HG03103 (cell line): ENCODE data around the gene SLC30A1.

Experiments used
- ATAC-seq: cut with Tn5 transposase; IDR thresholded peaks from one replicate; pipeline ENCODE4 v1.9.1; 2021; ENCODE audit warnings: low read depth; ENCODE audit not compliant: unreplicated experiment

SLC30A1 gene

GRCh38 chr1:211609120-211610024 lies 30.4 kb upstream of the SLC30A1 start:
- no peak for ATAC-seq

- ATAC-seq: no peak
These were observed 29.0 kb upstream of the SLC30A1 start for GRCh38 chr1:211607754-211608473.

DNA sequence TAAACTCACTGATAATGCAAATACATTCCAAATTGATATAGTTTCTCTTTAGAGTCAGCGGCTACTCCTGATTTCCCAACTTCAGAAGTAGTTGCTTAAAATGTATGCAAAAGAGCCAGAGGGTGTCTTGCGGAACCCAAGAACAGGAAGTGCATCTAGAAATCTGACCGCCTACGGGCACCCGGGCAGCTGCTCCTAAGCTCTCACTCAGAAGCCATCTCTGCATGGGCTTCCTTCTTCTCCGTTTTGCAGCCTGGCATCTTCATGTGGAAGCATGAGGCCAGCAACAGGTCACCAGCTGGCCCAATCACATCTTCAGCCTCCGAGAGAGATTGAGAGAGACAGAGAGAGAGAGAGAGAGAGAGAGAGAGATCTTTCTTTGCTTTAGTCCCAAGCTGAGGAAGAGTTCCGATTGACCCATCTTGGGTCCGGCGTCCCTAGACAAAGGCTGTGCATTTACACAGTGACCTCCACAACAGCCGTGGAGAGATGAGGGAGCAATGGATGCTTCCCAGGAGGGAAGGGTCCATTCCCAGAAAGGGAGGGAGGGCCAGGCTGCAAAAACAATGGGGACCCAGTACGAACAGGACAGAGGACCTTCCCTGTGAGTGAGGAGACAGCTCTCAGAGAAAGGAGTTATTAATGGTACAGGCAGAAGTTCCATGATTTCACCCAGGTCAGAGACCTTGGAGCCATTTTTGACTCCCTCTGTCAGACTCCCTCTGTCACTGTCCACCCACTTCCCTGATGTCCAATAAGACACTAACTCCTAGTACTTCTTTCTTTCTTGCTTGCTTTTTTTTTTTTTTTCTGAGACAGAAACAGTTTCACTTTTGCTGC lies 28.2 kb upstream of the SLC30A1 start:
- peak; percentile 67 for ATAC-seq

GRCh38 chr1:211606332-211606913 lies 27.5 kb upstream of the SLC30A1 start:
- ATAC-seq: peak; percentile 78

GRCh38 chr1:211605603-211606331 lies 26.8 kb upstream of the SLC30A1 start:
- ATAC-seq: no peak

DNA sequence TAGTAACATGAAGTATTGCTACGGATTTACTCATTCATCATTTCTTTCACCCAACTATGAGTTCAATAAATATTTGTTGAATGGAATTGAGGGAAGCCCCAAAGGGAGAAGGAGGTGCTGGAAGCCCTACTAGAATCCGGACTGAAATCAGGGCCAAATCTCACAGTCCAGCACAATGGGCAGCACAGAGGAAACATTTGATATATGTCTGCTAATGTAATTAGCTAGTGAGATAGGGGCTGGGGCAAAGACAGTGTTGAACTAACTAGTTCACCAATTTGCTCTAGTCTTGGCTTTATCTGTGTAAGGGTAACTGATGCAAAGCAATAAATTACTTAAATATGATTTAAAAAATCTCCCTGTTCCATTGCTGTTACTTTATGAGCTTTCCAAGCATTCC lies 26.1 kb upstream of the SLC30A1 start:
- ATAC-seq: no peak

DNA sequence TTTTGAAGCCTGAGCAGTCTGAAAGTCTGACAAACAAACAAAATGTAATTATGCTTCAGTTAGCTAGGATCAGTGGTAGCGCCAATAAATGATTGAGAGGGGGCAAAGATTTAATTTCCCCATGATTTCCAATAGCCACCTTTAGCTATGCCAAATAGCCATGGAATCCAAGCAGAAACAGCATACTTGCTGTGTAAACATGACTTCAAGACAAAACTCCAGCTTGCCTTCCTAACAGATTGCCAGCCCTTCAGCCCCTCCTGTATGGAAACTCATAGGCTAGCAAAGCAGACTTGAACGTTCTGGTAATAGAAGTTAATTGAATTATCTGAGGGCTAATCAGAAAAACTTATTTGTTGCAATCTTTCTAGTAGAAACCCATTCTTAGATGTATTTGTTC lies 25.6 kb upstream of the SLC30A1 start:
- ATAC-seq: no peak

- no peak for ATAC-seq
These were observed 24.8 kb upstream of the SLC30A1 start for GRCh38 chr1:211603713-211604112.

- no peak for ATAC-seq
These were observed 24.3 kb upstream of the SLC30A1 start for GRCh38 chr1:211603191-211603701.

DNA sequence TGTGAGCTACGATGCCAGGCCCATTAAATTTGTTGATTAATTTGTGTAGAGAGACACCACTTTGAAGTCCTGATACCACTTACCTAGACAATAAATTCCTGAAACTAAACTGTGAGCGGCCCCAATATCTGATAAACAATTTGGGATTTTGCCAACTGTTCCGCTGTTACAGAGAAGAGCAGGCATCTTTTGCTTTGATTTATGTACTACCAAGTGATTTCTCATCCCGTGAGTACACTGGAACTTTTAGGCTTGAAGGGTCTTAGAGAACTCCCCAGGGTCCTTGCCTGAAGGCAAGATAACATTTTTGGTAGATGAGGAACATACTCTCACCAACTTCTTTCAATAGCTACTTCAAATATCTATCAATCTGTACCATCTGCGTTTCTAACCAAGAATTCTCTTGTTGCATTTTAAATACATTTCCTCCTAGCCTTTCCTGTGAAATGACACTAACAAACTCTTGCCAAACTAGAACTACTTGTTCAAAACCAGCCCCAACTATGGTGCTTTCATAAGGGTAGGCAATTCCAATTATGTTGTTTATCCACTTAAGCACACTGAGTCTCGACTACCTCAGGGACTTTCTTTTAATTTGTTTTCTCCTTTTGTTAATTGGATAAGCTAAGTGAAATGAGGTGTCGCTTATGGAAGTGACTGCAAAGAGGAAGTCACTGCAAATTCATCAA lies 23.2 kb upstream of the SLC30A1 start:
- ATAC-seq: no peak

DNA sequence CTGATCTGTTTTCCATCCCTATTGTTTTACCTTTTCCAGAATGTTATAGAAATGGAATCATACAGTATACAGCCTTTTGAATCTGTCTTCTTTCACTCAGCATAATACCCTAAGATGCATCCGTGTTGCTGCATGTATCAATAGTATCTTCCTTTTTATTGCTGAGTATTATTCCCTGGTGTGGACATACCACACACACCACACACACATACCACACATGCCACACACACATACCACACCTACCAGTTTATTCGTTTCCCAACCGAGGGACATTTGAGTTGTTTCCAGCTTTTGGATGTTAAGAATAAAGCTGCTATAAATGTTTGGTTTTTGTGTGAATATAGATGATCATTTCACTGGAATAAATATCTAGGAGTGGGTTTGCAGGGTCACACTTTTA lies 22.2 kb upstream of the SLC30A1 start:
- no peak for ATAC-seq

DNA sequence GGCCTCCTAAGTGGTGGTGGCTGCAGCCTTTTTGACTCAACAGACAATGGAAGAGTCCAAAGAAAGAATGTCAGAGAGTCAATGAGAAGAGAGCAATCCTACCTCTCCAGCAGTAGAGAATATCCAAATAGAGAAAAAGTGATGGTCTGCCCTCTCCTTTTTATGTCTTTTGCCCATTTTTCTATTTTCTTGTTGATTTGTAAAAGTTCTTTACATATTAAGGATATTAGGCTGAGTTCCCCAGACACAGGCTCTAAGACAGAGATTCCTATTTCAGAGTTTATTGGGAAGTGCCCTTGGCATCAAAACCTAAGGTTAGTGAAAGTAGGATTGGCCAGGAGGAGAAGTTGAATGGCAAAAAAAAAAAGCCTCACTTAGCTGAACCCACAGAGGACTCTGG lies 20.3 kb upstream of the SLC30A1 start:
- ATAC-seq: no peak

DNA sequence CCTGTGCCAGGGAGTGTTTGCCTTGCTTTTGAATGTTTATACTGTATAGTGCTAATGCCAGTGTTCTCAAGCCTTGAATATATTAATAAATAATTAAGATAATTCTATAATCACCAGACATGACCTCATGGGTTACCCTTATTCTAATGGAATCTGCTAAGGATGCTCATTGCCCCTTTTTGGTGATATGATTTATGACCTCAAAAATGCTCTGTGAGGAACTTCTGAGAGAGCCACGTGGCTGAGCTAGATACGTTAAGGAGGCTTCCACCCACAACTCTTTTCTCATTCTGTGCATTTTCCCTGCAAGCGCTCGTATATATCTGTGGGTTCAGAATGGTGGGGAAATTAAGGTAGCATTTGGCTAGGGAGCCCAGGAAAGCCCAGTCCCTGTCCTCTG lies 19.6 kb upstream of the SLC30A1 start:
- no peak for ATAC-seq

- ATAC-seq: no peak
These were observed 17.6 kb upstream of the SLC30A1 start for GRCh38 chr1:211596418-211597181.

GRCh38 chr1:211595419-211595818 lies 16.5 kb upstream of the SLC30A1 start:
- ATAC-seq: no peak

DNA sequence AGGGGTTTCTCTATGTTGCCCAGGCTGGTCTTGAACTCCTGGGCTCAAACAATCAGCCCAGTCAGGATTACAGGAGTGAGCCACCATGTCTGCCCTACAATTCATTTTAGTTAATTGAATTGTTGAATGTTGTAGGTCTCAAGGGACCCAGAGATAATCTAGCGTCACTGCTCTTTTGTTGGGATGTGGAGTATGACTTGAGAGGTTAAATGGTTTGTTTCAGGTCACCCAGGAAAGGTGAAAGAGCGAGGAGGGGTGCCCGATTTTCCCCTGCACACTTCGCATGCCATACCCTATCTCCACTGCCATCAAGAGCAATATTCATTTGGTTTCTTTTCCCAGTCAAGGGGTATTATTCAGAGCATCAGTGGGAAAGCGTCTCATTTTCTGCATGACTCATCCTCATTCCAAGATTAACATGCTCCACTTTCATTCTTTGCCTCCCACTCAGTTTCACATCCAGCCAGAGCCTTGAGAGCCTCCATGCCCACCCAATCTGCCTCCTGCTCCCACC lies 13.1 kb upstream of the SLC30A1 start:
- no peak for ATAC-seq

- no peak for ATAC-seq
These were observed 11.1 kb upstream of the SLC30A1 start for GRCh38 chr1:211589782-211590721.
